ENCODE data around the gene NRAS.

The NRAS gene

DNA sequence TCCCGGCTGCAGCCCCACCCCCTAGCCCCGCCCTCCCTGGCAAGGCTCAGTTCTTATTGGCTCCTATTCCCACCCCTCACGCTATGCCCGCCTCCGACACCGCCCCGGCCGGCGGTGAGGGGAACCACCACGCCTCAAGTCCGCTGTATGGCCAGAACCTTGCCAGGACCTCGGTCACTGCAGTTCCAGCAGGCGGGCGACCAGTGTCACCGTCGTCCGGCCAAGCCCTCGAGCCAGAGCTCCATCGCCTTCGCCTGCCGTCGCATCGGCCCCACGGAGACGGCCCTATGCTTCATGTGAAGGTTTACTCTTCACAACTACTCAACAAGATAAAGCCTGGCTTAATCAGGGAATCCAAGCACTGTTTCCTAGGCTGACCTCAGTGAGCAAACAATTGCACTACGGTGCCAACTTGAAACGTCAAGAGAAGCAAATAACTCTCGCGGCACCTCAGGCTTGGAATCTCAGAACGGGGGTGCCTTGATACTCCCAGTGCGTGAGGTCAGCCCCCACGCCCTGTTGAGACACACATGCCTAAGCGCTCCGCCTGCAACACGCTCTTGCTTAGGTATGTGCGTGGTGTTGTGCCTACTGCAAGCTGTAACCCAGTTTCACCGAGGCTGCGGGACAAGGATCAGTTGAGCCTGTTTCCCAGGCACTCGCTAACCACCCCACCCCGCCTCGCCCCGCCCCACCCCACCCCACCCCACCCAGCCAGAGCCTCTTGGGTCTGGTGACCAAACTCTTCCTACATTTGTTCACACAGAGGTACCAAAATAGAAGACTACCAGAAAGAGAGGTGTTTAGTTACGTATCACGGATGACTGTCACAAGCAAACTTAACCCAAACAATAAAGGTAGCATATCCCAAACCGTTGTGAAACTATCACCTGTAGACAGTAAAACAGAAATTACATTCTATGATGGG, 46.2 kb downstream of the NRAS start (continued):
- TF ChIP-seq ZNF416 (tag by site-specific recombination; IDR thresholded peaks at IDR 0.05) (no peak), ZNF660 (tag by site-specific recombination; IDR thresholded peaks at IDR 0.05) (0 out of 2 replicates have a peak, but pooled peaks have one; percentile 23), ZNF600 (tag by site-specific recombination; IDR thresholded peaks at IDR 0.05) (peak; percentile 93), ZNF426 (tag by site-specific recombination; IDR thresholded peaks at IDR 0.05) (no peak), SP3 (tag by site-specific recombination; IDR thresholded peaks at IDR 0.05) (peak; percentile 71), ZNF239 (tag by site-specific recombination; IDR thresholded peaks at IDR 0.05) (no peak), ZNF155 (tag by site-specific recombination; IDR thresholded peaks at IDR 0.05) (no peak), ZNF391 (tag by site-specific recombination; IDR thresholded peaks at IDR 0.05; ENCODE audit: borderline replicate concordance, low read depth) (0 out of 2 replicates have a peak, but pooled peaks have one; percentile 24), PRDM1 (tag by site-specific recombination; IDR thresholded peaks at IDR 0.05) (no peak), ZNF148 (tag by site-specific recombination; IDR thresholded peaks at IDR 0.05; ENCODE audit: borderline replicate concordance) (no peak), ZBTB7A (tag by site-specific recombination; IDR thresholded peaks at IDR 0.05; ENCODE audit: low read depth) (no peak), ZNF548 (tag by site-specific recombination; IDR thresholded peaks at IDR 0.05) (no peak), KLF10 (tag by site-specific recombination; IDR thresholded peaks at IDR 0.05) (no peak), ZNF654 (tag by site-specific recombination; IDR thresholded peaks at IDR 0.05; ENCODE audit: low read depth) (no peak), ZBTB1 (tag by site-specific recombination; IDR thresholded peaks at IDR 0.05) (no peak), BCL11B (tag by site-specific recombination; IDR thresholded peaks at IDR 0.05; ENCODE audit: low read depth) (no peak), ZNF792 (tag by site-specific recombination; IDR thresholded peaks at IDR 0.05) (0 out of 2 replicates have a peak, but pooled peaks have one; percentile 58), ZNF214 (tag by site-specific recombination; IDR thresholded peaks at IDR 0.05; ENCODE audit: borderline replicate concordance) (no peak), ZSCAN23 (tag by site-specific recombination; IDR thresholded peaks at IDR 0.05) (no peak)
- TF ChIP-seq, protein P1, sequence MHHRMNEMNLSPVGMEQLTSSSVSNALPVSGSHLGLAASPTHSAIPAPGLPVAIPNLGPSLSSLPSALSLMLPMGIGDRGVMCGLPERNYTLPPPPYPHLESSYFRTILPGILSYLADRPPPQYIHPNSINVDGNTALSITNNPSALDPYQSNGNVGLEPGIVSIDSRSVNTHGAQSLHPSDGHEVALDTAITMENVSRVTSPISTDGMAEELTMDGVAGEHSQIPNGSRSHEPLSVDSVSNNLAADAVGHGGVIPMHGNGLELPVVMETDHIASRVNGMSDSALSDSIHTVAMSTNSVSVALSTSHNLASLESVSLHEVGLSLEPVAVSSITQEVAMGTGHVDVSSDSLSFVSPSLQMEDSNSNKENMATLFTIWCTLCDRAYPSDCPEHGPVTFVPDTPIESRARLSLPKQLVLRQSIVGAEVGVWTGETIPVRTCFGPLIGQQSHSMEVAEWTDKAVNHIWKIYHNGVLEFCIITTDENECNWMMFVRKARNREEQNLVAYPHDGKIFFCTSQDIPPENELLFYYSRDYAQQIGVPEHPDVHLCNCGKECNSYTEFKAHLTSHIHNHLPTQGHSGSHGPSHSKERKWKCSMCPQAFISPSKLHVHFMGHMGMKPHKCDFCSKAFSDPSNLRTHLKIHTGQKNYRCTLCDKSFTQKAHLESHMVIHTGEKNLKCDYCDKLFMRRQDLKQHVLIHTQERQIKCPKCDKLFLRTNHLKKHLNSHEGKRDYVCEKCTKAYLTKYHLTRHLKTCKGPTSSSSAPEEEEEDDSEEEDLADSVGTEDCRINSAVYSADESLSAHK (tag by site-specific recombination; IDR thresholded peaks at IDR 0.05), result peak; percentile 79
- TF ChIP-seq, protein P2, sequence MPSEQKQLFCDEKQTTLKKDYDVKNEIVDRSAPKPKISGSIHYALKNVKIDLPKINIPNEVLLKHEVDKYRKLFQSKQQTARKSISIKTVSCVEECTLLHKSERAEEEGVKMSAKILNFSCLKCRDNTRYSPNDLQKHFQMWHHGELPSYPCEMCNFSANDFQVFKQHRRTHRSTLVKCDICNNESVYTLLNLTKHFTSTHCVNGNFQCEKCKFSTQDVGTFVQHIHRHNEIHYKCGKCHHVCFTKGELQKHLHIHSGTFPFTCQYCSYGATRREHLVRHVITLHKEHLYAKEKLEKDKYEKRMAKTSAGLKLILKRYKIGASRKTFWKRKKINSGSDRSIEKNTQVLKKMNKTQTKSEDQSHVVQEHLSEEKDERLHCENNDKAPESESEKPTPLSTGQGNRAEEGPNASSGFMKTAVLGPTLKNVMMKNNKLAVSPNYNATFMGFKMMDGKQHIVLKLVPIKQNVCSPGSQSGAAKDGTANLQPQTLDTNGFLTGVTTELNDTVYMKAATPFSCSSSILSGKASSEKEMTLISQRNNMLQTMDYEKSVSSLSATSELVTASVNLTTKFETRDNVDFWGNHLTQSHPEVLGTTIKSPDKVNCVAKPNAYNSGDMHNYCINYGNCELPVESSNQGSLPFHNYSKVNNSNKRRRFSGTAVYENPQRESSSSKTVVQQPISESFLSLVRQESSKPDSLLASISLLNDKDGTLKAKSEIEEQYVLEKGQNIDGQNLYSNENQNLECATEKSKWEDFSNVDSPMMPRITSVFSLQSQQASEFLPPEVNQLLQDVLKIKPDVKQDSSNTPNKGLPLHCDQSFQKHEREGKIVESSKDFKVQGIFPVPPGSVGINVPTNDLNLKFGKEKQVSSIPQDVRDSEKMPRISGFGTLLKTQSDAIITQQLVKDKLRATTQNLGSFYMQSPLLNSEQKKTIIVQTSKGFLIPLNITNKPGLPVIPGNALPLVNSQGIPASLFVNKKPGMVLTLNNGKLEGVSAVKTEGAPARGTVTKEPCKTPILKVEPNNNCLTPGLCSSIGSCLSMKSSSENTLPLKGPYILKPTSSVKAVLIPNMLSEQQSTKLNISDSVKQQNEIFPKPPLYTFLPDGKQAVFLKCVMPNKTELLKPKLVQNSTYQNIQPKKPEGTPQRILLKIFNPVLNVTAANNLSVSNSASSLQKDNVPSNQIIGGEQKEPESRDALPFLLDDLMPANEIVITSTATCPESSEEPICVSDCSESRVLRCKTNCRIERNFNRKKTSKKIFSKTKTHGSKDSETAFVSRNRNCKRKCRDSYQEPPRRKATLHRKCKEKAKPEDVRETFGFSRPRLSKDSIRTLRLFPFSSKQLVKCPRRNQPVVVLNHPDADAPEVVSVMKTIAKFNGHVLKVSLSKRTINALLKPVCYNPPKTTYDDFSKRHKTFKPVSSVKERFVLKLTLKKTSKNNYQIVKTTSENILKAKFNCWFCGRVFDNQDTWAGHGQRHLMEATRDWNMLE (tag by site-specific recombination; conservative IDR thresholded peaks at IDR 0.05; ENCODE audit: low read depth), result no peak
- TF ChIP-seq, protein P3, sequence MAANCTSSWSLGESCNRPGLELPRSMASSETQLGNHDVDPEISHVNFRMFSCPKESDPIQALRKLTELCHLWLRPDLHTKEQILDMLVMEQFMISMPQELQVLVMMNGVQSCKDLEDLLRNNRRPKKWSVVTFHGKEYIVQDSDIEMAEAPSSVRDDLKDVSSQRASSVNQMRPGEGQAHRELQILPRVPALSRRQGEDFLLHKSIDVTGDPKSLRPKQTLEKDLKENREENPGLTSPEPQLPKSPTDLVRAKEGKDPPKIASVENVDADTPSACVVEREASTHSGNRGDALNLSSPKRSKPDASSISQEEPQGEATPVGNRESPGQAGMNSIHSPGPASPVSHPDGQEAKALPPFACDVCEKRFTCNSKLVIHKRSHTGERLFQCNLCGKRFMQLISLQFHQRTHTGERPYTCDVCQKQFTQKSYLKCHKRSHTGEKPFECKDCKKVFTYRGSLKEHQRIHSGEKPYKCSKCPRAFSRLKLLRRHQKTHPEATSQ (tag by site-specific recombination; IDR thresholded peaks at IDR 0.05), result no peak
- TF ChIP-seq, protein P4, sequence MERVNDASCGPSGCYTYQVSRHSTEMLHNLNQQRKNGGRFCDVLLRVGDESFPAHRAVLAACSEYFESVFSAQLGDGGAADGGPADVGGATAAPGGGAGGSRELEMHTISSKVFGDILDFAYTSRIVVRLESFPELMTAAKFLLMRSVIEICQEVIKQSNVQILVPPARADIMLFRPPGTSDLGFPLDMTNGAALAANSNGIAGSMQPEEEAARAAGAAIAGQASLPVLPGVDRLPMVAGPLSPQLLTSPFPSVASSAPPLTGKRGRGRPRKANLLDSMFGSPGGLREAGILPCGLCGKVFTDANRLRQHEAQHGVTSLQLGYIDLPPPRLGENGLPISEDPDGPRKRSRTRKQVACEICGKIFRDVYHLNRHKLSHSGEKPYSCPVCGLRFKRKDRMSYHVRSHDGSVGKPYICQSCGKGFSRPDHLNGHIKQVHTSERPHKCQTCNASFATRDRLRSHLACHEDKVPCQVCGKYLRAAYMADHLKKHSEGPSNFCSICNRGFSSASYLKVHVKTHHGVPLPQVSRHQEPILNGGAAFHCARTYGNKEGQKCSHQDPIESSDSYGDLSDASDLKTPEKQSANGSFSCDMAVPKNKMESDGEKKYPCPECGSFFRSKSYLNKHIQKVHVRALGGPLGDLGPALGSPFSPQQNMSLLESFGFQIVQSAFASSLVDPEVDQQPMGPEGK (tag by site-specific recombination; IDR thresholded peaks at IDR 0.05), result 0 out of 2 replicates have a peak, but pooled peaks have one; percentile 3
